ENCODE data around the gene ELANE.

GRCh38 chr19:855566-856120, 3.5 kb downstream of the ELANE start:
- TF ChIP-seq CTCF (IDR thresholded peaks at IDR 0.05; ENCODE audit: poor library complexity) (no peak), EZH2 (IDR thresholded peaks at IDR 0.05; ENCODE audit: borderline replicate concordance) (no peak), EZH2phosphoT487 (IDR thresholded peaks at IDR 0.05; ENCODE audit: low read depth, severe bottlenecking, unreplicated experiment) (no peak)

Measured in hepatocyte (in vitro differentiated cells).